ENCODE results near the gene GRB2.

DNA sequence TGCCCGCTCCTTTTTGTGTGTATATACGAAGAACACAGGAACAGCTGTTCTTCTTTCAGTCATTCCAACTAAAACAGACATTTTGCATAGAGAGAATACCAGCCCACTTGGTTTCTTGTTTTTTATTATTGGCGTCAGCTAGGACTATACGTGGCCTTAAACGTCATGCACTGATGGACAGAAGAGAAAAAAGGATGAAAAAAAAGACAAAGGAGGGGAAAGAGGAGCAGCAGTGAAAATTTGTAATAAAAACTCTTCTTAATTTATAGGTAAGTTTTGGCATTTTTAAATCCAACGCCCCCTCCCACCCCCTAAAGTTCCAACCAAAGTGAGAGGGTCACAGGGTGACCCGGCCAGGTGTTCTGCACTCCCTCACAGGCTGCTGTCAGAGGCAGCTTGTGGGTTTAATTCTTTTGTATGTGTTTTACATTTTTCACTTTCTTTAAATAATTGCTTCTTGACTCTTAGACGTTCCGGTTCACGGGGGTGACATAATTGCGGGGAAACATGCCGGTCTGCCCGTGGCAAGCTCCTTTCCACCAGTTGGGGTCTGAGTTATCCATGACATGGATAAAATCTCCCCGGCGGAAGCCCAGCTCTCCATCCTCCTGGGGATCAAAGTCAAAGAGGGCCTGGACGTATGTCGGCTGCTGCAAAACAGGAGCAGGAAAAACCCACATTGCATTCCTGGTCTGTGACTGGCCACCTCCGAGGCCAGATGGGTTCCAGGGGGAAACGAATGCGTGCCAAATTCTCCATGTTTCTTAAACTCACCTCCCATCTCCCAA is 85.4 kb downstream of the GRB2 start:
- TF ChIP-seq, protein P1, sequence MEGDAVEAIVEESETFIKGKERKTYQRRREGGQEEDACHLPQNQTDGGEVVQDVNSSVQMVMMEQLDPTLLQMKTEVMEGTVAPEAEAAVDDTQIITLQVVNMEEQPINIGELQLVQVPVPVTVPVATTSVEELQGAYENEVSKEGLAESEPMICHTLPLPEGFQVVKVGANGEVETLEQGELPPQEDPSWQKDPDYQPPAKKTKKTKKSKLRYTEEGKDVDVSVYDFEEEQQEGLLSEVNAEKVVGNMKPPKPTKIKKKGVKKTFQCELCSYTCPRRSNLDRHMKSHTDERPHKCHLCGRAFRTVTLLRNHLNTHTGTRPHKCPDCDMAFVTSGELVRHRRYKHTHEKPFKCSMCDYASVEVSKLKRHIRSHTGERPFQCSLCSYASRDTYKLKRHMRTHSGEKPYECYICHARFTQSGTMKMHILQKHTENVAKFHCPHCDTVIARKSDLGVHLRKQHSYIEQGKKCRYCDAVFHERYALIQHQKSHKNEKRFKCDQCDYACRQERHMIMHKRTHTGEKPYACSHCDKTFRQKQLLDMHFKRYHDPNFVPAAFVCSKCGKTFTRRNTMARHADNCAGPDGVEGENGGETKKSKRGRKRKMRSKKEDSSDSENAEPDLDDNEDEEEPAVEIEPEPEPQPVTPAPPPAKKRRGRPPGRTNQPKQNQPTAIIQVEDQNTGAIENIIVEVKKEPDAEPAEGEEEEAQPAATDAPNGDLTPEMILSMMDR (IDR thresholded peaks at IDR 0.05) = no peak
- TF ChIP-seq POLR2A (IDR thresholded peaks at IDR 0.05) = no peak

Measured in Peyer's patch (tissue), 4 donors.